ENCODE data around the gene RND3. TPM values are rescaled to one million over a fixed set of nuclear protein-coding genes. Genes with fewer than 3 reads are reported as not detected.

The RND3 gene
- total RNA-seq, 5 donors from 2014 or later (not counting 1 experiment from before 2014, with no cell fraction given) = 0.66 to 0.98 (median 0.90) TPM; not detected in 2

DNA sequence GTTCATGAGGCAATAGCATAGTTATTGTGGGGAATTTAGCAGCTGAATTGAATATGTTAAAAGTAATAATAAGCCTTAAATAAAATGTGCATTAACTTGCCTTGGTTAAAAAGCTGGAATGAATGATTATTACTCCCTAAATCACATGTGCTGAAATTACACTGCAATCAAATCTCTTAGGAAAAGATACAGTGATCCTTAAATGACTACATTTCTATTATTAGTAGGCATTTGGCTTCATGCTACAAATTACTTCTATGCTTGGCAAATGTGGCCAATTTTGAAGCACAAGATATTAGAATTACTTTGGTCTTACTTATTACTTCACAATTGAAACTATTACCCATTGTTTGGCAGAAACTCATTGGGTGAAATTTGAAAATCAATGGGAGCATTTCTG is 5.4 kb downstream of the RND3 start:
- ATAC-seq (replicated peaks in 1 of 4) = no peak
- Mint-ChIP-seq H3K4me1 (peaks cover 7 to 10% (median 8%) of the 10 kb centered on the region in 3 donors), H3K27me3 (peaks cover 33 to 34% of the 10 kb centered on the region in 2 donors), H3K4me3 (no peak overlapping the region), H3K9me3 (no peaks in the 10 kb centered on the region), H3K36me3 (peaks cover 4% of the 10 kb centered on the region), H3K27ac (no peak overlapping the region)
- Histone ChIP-seq H3K9me3 (no peaks in the 10 kb centered on the region), H3K4me3 (ENCODE audit: control insufficient read depth in 1 of 2, extremely low read depth in 1 of 2, low read length in 1 of 2) (no peak overlapping the region), H3K27me3 (replicated peaks in 1 of 2; ENCODE audit: control insufficient read depth in 2 of 2, extremely low read depth in 1 of 2, insufficient read depth in 2 of 2, low read length in 1 of 2) (peaks cover 6 to 25% of the 10 kb centered on the region in 2 experiments), H3K4me1 (ENCODE audit: control insufficient read depth in 1 of 2, extremely low read depth in 1 of 2, insufficient read depth in 2 of 2, low read length in 2 of 2) (peaks cover 0 to 5% of the 10 kb centered on the region in 2 experiments), H3K27ac (ENCODE audit: low read length) (no peak overlapping the region), H3K36me3 (ENCODE audit: control insufficient read depth in 2 of 2, extremely low read depth in 1 of 2, insufficient read depth in 1 of 2, low read length in 1 of 2) (no peaks in the 10 kb centered on the region)
- DNase-seq = no peak
- ChIA-PET POLR2A (no interaction called here), CTCF (no interaction called here)

DNA sequence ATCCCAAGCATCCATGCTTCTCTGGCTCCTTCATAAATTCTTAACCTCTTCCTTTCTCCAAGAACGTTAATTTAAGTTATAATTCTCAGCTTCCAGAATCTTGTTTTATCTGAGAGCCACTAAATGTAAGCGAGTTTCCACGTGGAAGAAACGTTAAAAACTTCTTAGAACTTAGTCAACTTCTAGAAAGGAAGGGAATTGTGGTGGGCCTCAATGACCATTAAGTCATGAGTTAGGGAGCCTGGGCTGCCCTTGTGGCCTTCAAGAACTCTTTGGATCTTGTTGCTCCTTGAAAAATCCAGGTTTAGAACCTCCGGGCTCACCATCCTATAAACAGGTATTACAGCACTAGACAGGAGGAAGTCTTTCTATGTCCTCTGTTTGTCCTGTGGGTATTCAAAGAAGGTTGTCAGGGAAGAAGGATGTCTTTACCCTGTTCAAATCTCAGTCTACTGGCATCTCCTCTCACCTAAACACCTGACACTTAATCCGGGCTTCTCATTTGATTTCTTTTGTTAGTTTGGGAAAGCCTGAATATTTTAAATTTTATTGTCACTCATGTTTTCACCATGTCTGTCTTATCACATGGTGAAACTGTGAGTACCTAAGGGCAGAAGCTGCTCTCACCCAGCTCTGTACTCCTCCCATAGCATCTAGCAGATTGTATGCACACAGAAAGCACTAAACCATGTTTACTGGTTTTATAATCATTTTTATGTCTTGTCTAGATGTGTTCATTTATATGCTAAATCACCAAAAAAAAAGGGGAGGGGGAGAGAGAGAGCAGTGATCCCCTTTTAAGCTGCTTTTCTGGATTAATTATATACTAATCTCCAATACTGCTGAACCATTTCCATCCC is 6.3 kb downstream of the RND3 start:
- ChIA-PET POLR2A (no interaction called here), CTCF (no interaction called here)
- Mint-ChIP-seq H3K27me3 (peaks cover 24 to 25% of the 10 kb centered on the region in 2 donors), H3K4me3 (no peak overlapping the region), H3K36me3 (no peaks in the 10 kb centered on the region), H3K27ac (no peak overlapping the region), H3K4me1 (peaks cover 0 to 3% (median 0%) of the 10 kb centered on the region in 3 donors), H3K9me3 (no peaks in the 10 kb centered on the region)
- 80% methylated on average over 3 of the region's 6 CpGs for WGBS (ENCODE audit: insufficient coverage)
- Histone ChIP-seq H3K4me1 (ENCODE audit: control insufficient read depth in 1 of 2, extremely low read depth in 1 of 2, insufficient read depth in 2 of 2, low read length in 2 of 2) (peaks cover 0 to 5% of the 10 kb centered on the region in 2 experiments), H3K4me3 (ENCODE audit: control insufficient read depth in 1 of 2, extremely low read depth in 1 of 2, low read length in 1 of 2) (no peak overlapping the region), H3K36me3 (ENCODE audit: control insufficient read depth in 2 of 2, extremely low read depth in 1 of 2, insufficient read depth in 1 of 2, low read length in 1 of 2) (no peaks in the 10 kb centered on the region), H3K27ac (ENCODE audit: low read length) (no peak overlapping the region), H3K27me3 (replicated peaks in 1 of 2; ENCODE audit: control insufficient read depth in 2 of 2, extremely low read depth in 1 of 2, insufficient read depth in 2 of 2, low read length in 1 of 2) (peaks cover 3 to 16% of the 10 kb centered on the region in 2 experiments), H3K9me3 (no peaks in the 10 kb centered on the region)
- no peak for ATAC-seq (replicated peaks in 1 of 4)
- no peak for DNase-seq

DNA sequence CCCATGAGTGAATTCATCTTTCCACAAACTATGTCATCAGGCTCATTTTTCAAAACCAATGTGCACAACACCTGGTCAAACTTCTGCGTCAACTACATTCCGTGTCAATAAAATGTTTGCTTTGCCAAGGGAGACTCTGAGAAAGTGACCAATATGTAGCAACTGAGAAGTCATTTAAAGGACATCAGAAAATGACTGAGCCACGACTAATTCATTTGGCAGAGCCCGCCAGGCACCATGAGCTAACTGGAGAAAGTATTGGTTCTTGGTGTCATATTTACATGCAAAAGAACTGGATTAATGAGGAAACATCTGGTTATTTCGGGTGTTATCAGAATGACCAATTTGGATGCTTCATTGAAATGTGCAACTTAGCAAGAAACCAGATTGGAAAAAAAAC is 7.2 kb downstream of the RND3 start:
- ATAC-seq (replicated peaks in 1 of 4) (no peak), DNase-seq (no peak)
- ChIA-PET CTCF (no interaction called here), POLR2A (no interaction called here)
- Mint-ChIP-seq H3K4me1 (no peaks in the 10 kb centered on the region), H3K36me3 (no peaks in the 10 kb centered on the region), H3K9me3 (no peaks in the 10 kb centered on the region), H3K4me3 (no peak overlapping the region), H3K27me3 (peaks cover 15 to 19% of the 10 kb centered on the region in 2 donors), H3K27ac (no peak overlapping the region)
- Histone ChIP-seq H3K27ac (ENCODE audit: low read length) (no peak overlapping the region), H3K36me3 (ENCODE audit: control insufficient read depth in 2 of 2, extremely low read depth in 1 of 2, insufficient read depth in 1 of 2, low read length in 1 of 2) (no peaks in the 10 kb centered on the region), H3K27me3 (replicated peaks in 1 of 2; ENCODE audit: control insufficient read depth in 2 of 2, extremely low read depth in 1 of 2, insufficient read depth in 2 of 2, low read length in 1 of 2) (peaks cover 3 to 6% of the 10 kb centered on the region in 2 experiments), H3K4me1 (ENCODE audit: control insufficient read depth in 1 of 2, extremely low read depth in 1 of 2, insufficient read depth in 2 of 2, low read length in 2 of 2) (no peaks in the 10 kb centered on the region), H3K4me3 (ENCODE audit: control insufficient read depth in 1 of 2, extremely low read depth in 1 of 2, low read length in 1 of 2) (no peak overlapping the region), H3K9me3 (no peaks in the 10 kb centered on the region)
- 84% methylated on average over 4 of the region's 5 CpGs for WGBS (ENCODE audit: insufficient coverage)

DNA sequence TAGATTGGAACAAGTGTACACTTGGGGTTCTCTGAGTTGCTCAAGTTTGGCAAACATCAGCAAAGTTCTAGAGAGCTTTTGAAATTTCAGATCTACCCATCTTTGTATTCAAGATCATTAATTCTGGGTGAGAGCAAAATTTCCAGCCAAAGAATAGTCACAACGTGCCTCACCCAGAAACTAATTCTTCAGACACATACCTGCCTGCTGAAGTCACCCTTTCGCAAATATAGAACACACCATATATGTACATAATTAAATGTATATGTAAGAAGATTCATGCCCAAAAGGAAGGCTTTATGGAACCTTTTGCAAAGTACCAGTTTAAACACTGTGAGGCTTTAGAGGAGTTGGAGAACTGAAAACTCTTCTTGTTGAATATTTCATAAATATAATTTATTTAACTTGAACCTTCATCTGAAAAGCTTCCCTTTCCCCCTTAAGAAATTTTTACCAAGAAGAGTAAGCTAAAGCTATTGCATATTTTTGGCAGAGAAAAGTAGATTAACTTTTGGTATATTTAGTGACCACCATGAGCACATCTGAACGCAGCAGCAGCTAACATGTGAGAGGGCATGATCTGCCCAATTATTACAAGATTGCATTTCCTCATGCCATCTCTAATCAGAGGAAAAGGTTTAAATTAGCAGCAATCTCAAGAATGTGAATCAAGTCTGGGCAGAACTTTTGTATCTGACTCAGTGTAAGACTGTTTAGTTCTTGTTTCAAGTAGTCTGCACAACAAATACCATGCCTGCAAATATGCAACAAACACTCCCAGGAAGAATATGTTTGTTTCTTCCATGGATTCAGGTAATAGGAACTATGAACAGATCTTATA is 8.2 kb downstream of the RND3 start:
- Mint-ChIP-seq H3K27me3 (peaks cover 6 to 11% of the 10 kb centered on the region in 2 donors), H3K4me3 (no peak overlapping the region), H3K9me3 (peaks cover 0 to under 1% (median 0%) of the 10 kb centered on the region in 3 donors), H3K4me1 (no peaks in the 10 kb centered on the region), H3K36me3 (no peaks in the 10 kb centered on the region), H3K27ac (no peak overlapping the region)
- WGBS (ENCODE audit: insufficient coverage) = no CpG with 5 or more reads among the region's 3 CpGs
- ChIA-PET CTCF (no interaction called here), POLR2A (no interaction called here)
- no peaks in the 10 kb centered on the region for H3K9me3 ChIP-seq
- H3K36me3 ChIP-seq (ENCODE audit: control insufficient read depth in 2 of 2, extremely low read depth in 1 of 2, insufficient read depth in 1 of 2, low read length in 1 of 2) = no peaks in the 10 kb centered on the region
- no peaks in the 10 kb centered on the region for H3K4me1 ChIP-seq (ENCODE audit: control insufficient read depth in 1 of 2, extremely low read depth in 1 of 2, insufficient read depth in 2 of 2, low read length in 2 of 2)
- no peak overlapping the region for H3K4me3 ChIP-seq (ENCODE audit: control insufficient read depth in 1 of 2, extremely low read depth in 1 of 2, low read length in 1 of 2)
- H3K27me3 ChIP-seq (replicated peaks in 1 of 2; ENCODE audit: control insufficient read depth in 2 of 2, extremely low read depth in 1 of 2, insufficient read depth in 2 of 2, low read length in 1 of 2) = no peaks in the 10 kb centered on the region
- ATAC-seq (replicated peaks in 1 of 4) = no peak
- no peak for DNase-seq
- H3K27ac ChIP-seq (ENCODE audit: low read length) = no peak overlapping the region

DNA sequence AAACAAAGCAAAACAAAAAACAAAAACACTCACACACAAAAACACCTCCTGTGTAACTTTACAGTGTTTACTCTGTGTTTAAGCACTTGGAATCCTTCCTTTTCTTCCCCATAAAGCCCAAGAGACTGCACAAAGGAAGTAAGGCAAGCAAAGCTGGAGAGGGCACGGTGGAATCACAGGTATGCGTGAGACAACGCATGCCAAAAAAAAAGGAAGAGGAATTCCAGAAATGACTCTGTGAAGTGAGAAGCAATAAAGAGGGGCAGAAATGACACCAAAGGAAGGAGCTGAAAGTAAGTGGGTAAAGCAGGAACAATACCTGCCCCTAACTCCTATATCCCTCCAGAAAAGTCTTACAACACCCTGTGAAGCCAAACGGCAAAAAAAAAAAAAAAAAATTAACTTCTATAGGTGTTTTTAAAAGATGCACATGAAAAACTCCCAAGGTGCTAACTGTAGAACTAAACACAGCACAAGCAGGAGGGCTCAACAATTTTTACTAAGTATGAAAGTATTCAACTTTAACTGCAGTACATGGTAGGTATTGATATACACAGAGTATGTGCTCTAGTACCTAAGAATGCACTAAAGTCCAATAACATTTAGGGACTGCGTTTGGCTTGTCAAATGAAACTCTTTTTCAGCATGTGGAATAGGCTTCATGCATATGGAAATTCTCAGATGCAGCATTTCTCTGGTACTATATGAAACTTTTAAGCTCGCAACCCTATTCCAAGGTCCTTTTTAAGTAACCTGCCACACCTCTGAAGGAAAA is 9.1 kb downstream of the RND3 start:
- peaks cover 2 to 8% of the 10 kb centered on the region in 2 donors for H3K27me3 Mint-ChIP-seq
- Histone ChIP-seq H3K27me3 (replicated peaks in 1 of 2; ENCODE audit: control insufficient read depth in 2 of 2, extremely low read depth in 1 of 2, insufficient read depth in 2 of 2, low read length in 1 of 2) (no peaks in the 10 kb centered on the region), H3K36me3 (ENCODE audit: control insufficient read depth in 2 of 2, extremely low read depth in 1 of 2, insufficient read depth in 1 of 2, low read length in 1 of 2) (no peaks in the 10 kb centered on the region), H3K4me1 (ENCODE audit: control insufficient read depth in 1 of 2, extremely low read depth in 1 of 2, insufficient read depth in 2 of 2, low read length in 2 of 2) (no peaks in the 10 kb centered on the region), H3K4me3 (ENCODE audit: control insufficient read depth in 1 of 2, extremely low read depth in 1 of 2, low read length in 1 of 2) (no peak overlapping the region), H3K9me3 (no peaks in the 10 kb centered on the region), H3K27ac (ENCODE audit: low read length) (no peak overlapping the region)
- POLR2A ChIA-PET = no interaction called here
- peaks cover 0 to 4% (median 0%) of the 10 kb centered on the region in 3 donors for H3K9me3 Mint-ChIP-seq
- H3K27ac Mint-ChIP-seq = no peak overlapping the region
- CTCF ChIA-PET = no interaction called here
- no peak overlapping the region for H3K4me3 Mint-ChIP-seq
- no peaks in the 10 kb centered on the region for H3K4me1 Mint-ChIP-seq
- WGBS (ENCODE audit: insufficient coverage) = no CpG with 5 or more reads among the region's 6 CpGs
- H3K36me3 Mint-ChIP-seq = no peaks in the 10 kb centered on the region
- ATAC-seq (replicated peaks in 1 of 4) (no peak), DNase-seq (no peak)

DNA sequence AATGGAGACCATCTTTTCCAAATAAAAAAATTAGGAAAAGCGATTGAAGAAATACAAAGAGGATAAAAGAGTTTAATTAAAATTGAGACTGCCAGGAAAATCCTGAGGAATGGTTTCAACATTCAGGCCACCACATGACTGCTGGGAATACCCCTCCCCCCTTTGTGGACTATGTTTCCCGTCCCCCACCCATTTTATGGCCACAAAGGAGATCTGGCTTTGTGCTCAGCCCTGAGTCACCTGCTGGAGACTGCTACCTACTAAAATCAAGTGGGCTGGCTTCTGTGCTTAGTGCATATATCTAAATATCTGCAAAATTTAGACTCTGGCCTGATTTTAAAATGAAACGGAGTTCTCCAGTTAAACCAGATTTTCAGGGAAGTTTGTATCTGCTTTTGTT is 10.1 kb downstream of the RND3 start:
- no peak overlapping the region for H3K27ac Mint-ChIP-seq
- H3K27me3 Mint-ChIP-seq = peaks cover 0 to 3% of the 10 kb centered on the region in 2 donors
- CTCF ChIA-PET = no interaction called here
- no peaks in the 10 kb centered on the region for H3K27me3 ChIP-seq (replicated peaks in 1 of 2; ENCODE audit: control insufficient read depth in 2 of 2, extremely low read depth in 1 of 2, insufficient read depth in 2 of 2, low read length in 1 of 2)
- POLR2A ChIA-PET = no interaction called here
- ATAC-seq (replicated peaks in 1 of 4) (no peak), DNase-seq (no peak)
- H3K36me3 Mint-ChIP-seq = no peaks in the 10 kb centered on the region
- H3K9me3 ChIP-seq = no peaks in the 10 kb centered on the region
- no CpG with 5 or more reads among the region's 3 CpGs for WGBS (ENCODE audit: insufficient coverage)
- H3K4me1 ChIP-seq (ENCODE audit: control insufficient read depth in 1 of 2, extremely low read depth in 1 of 2, insufficient read depth in 2 of 2, low read length in 2 of 2) = no peaks in the 10 kb centered on the region
- H3K27ac ChIP-seq (ENCODE audit: low read length) = no peak overlapping the region
- H3K36me3 ChIP-seq (ENCODE audit: control insufficient read depth in 2 of 2, extremely low read depth in 1 of 2, insufficient read depth in 1 of 2, low read length in 1 of 2) = no peaks in the 10 kb centered on the region
- H3K4me1 Mint-ChIP-seq = no peaks in the 10 kb centered on the region
- H3K4me3 ChIP-seq (ENCODE audit: control insufficient read depth in 1 of 2, extremely low read depth in 1 of 2, low read length in 1 of 2) = no peak overlapping the region
- H3K9me3 Mint-ChIP-seq = peaks cover 0 to 4% (median 0%) of the 10 kb centered on the region in 3 donors
- no peak overlapping the region for H3K4me3 Mint-ChIP-seq

All from T-cell (primary cell).